MM.1S (cell line): Measurements from ENCODE around the gene FGF3.

Source experiments
- EZH2 ChIP-seq: fragments of 300-600 bp; sonication (generic); optimal IDR thresholded peaks from 2 replicates; pipeline ENCODE3; 2017; ENCODE audit warnings: low read depth, mild to moderate bottlenecking, antibody characterized with exemption, low read length, mixed read lengths
- EZH2phosphoT487 ChIP-seq: fragments of 300-600 bp; sonication (generic); IDR thresholded peaks from 2 replicates; pipeline ENCODE4 v1.6.1; 2018; ENCODE audit warnings: antibody characterized with exemption, low read length
- TF ChIP-seq, protein P1 (sequence below): fragments of 300-600 bp; sonication (generic); IDR thresholded peaks from 2 replicates; pipeline ENCODE4 v1.5.1; 2016; ENCODE audit warnings: antibody characterized with exemption, low read length, mixed read lengths

DNA sequence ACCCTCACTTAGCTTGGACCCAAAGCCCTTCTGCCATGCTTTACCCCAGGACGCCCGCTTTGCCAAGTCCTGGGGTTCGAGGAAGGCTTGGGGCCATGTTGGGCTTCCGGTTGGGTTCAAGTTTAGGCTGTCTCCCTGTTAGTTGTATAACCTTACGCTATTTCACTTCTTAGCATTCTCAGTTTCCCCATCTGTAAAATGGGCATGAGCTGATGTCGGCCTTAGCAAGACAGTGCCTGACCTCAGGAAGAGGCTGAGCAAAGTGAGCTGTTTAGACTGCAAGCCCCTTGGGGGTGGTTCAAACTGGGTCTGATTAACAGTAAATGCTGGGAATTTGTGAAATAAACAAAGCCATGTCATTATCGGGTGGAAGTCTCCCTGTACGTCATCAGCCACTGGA is 40.8 kb downstream of the FGF3 start:
- TF ChIP-seq, protein P1, sequence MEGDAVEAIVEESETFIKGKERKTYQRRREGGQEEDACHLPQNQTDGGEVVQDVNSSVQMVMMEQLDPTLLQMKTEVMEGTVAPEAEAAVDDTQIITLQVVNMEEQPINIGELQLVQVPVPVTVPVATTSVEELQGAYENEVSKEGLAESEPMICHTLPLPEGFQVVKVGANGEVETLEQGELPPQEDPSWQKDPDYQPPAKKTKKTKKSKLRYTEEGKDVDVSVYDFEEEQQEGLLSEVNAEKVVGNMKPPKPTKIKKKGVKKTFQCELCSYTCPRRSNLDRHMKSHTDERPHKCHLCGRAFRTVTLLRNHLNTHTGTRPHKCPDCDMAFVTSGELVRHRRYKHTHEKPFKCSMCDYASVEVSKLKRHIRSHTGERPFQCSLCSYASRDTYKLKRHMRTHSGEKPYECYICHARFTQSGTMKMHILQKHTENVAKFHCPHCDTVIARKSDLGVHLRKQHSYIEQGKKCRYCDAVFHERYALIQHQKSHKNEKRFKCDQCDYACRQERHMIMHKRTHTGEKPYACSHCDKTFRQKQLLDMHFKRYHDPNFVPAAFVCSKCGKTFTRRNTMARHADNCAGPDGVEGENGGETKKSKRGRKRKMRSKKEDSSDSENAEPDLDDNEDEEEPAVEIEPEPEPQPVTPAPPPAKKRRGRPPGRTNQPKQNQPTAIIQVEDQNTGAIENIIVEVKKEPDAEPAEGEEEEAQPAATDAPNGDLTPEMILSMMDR = no peak
- TF ChIP-seq EZH2 (no peak), EZH2phosphoT487 (no peak)
